ENCODE measurements around the gene DAPL1. TPM values are rescaled to one million over a fixed set of nuclear protein-coding genes. Genes with fewer than 3 reads are reported as not detected.

The DAPL1 gene
- total RNA-seq, 2 experiments from 2014 or later: not detected

- Histone ChIP-seq H3K4me3 (ENCODE audit: low read depth, low read length, poor library complexity, severe bottlenecking) (no peak overlapping the region), H3K9me3 (ENCODE audit: low read length) (no peaks in the 10 kb centered on the region), H3K4me2 (ENCODE audit: low read length) (no peak overlapping the region), H3K9me2 (ENCODE audit: insufficient read depth, low read length) (no peaks in the 10 kb centered on the region), H3K27ac (ENCODE audit: low read depth, low read length, poor library complexity, severe bottlenecking) (no peak overlapping the region), H3K4me1 (ENCODE audit: insufficient read depth, low read length, poor library complexity, severe bottlenecking) (no peaks in the 10 kb centered on the region), H2AFZ (ENCODE audit: low read length) (no peak overlapping the region), H3K79me2 (ENCODE audit: insufficient read depth, low read depth, low read length) (no peaks in the 10 kb centered on the region), H3K36me3 (ENCODE audit: insufficient read depth, low read length) (no peaks in the 10 kb centered on the region), H4K20me1 (ENCODE audit: insufficient read depth, low read length) (no peaks in the 10 kb centered on the region)
- POLR2A ChIA-PET: no interaction called here
- no TSS peak for BruUV-seq (replicated peaks)
- TF ChIP-seq EZH2phosphoT487 (IDR thresholded peaks at IDR 0.05; ENCODE audit: borderline replicate concordance, low read depth, low read length) (no peak), CTCF (conservative IDR thresholded peaks at IDR 0.05; ENCODE audit: low read length) (no peak)
- DNase-seq (ENCODE audit: low spot score): no peak
- CTCF ChIA-PET (ENCODE audit: unreplicated experiment): no interaction called here
- intact Hi-C loops (cut with micrococcal nuclease; ENCODE audit: unreplicated experiment): no loop called here
Observed at GRCh38 chr2:158835431-158835830, 40.3 kb downstream of the DAPL1 start.

GRCh38 chr2:158837645-158838044 is 42.5 kb downstream of the DAPL1 start:
- no peaks in the 10 kb centered on the region for H3K9me2 ChIP-seq (ENCODE audit: insufficient read depth, low read length)
- POLR2A ChIA-PET: no interaction called here

DNA sequence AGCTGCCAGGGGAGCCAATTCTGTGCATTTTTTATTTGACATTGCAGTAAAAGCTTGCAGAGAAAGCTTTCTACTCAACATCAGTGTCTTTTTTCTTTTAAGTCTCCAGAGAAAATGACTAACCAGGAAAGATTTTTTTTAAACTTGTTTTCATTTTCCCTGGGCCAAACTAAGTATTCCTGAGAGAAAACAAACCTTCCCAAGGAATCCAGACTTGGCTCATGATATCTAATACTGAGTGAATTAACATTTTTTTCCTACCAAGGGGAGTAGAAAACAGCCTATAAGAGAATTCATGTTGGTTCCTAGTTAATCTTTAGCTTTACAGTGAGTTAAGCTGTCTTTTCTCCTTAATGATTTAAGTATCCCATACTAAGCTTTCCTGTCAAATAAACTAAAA is 46.7 kb downstream of the DAPL1 start:
- intact Hi-C loops (cut with micrococcal nuclease; ENCODE audit: unreplicated experiment): no loop called here
- H3K4me1 ChIP-seq (ENCODE audit: insufficient read depth, low read length, poor library complexity, severe bottlenecking): no peaks in the 10 kb centered on the region
- H3K27ac ChIP-seq (ENCODE audit: low read depth, low read length, poor library complexity, severe bottlenecking): no peak overlapping the region
- ChIA-PET POLR2A (no interaction called here), CTCF (ENCODE audit: unreplicated experiment) (no interaction called here)
- no peaks in the 10 kb centered on the region for H4K20me1 ChIP-seq (ENCODE audit: insufficient read depth, low read length)
- BruUV-seq (replicated peaks): no TSS peak
- H2AFZ ChIP-seq (ENCODE audit: low read length): no peak overlapping the region
- H3K4me3 ChIP-seq (ENCODE audit: low read depth, low read length, poor library complexity, severe bottlenecking): no peak overlapping the region
- H3K9me2 ChIP-seq (ENCODE audit: insufficient read depth, low read length): no peaks in the 10 kb centered on the region
- no peaks in the 10 kb centered on the region for H3K36me3 ChIP-seq (ENCODE audit: insufficient read depth, low read length)
- no peak for TF ChIP-seq EZH2phosphoT487 (IDR thresholded peaks at IDR 0.05; ENCODE audit: borderline replicate concordance, low read depth, low read length)
- TF ChIP-seq CTCF (conservative IDR thresholded peaks at IDR 0.05; ENCODE audit: low read length): no peak
- no peak for DNase-seq (ENCODE audit: low spot score)
- H3K79me2 ChIP-seq (ENCODE audit: insufficient read depth, low read depth, low read length): no peaks in the 10 kb centered on the region
- no peaks in the 10 kb centered on the region for H3K9me3 ChIP-seq (ENCODE audit: low read length)
- H3K4me2 ChIP-seq (ENCODE audit: low read length): no peak overlapping the region

More at GRCh38 chr2:158837645-158838044, 42.5 kb downstream of the DAPL1 start:
- H4K20me1 ChIP-seq (ENCODE audit: insufficient read depth, low read length): no peaks in the 10 kb centered on the region
- no peak overlapping the region for H2AFZ ChIP-seq (ENCODE audit: low read length)
- no peaks in the 10 kb centered on the region for H3K4me1 ChIP-seq (ENCODE audit: insufficient read depth, low read length, poor library complexity, severe bottlenecking)
- H3K79me2 ChIP-seq (ENCODE audit: insufficient read depth, low read depth, low read length): no peaks in the 10 kb centered on the region
- CTCF ChIA-PET (ENCODE audit: unreplicated experiment): no interaction called here
- no peak for TF ChIP-seq EZH2phosphoT487 (IDR thresholded peaks at IDR 0.05; ENCODE audit: borderline replicate concordance, low read depth, low read length)
- TF ChIP-seq CTCF (conservative IDR thresholded peaks at IDR 0.05; ENCODE audit: low read length): no peak
- DNase-seq (ENCODE audit: low spot score): no peak
- H3K36me3 ChIP-seq (ENCODE audit: insufficient read depth, low read length): no peaks in the 10 kb centered on the region
- no peak overlapping the region for H3K4me3 ChIP-seq (ENCODE audit: low read depth, low read length, poor library complexity, severe bottlenecking)
- no TSS peak for BruUV-seq (replicated peaks)
- no peak overlapping the region for H3K4me2 ChIP-seq (ENCODE audit: low read length)
- intact Hi-C loops (cut with micrococcal nuclease; ENCODE audit: unreplicated experiment): no loop called here
- no peaks in the 10 kb centered on the region for H3K9me3 ChIP-seq (ENCODE audit: low read length)
- no peak overlapping the region for H3K27ac ChIP-seq (ENCODE audit: low read depth, low read length, poor library complexity, severe bottlenecking)
